ENCODE measurements around the gene AASDHPPT.
"Not testable (repeated sequence)": the region's sequence is repeated elsewhere in the genome, so short reads cannot be mapped to it uniquely, and the experiment has no call there.

The AASDHPPT gene, protein sequence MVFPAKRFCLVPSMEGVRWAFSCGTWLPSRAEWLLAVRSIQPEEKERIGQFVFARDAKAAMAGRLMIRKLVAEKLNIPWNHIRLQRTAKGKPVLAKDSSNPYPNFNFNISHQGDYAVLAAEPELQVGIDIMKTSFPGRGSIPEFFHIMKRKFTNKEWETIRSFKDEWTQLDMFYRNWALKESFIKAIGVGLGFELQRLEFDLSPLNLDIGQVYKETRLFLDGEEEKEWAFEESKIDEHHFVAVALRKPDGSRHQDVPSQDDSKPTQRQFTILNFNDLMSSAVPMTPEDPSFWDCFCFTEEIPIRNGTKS

DNA sequence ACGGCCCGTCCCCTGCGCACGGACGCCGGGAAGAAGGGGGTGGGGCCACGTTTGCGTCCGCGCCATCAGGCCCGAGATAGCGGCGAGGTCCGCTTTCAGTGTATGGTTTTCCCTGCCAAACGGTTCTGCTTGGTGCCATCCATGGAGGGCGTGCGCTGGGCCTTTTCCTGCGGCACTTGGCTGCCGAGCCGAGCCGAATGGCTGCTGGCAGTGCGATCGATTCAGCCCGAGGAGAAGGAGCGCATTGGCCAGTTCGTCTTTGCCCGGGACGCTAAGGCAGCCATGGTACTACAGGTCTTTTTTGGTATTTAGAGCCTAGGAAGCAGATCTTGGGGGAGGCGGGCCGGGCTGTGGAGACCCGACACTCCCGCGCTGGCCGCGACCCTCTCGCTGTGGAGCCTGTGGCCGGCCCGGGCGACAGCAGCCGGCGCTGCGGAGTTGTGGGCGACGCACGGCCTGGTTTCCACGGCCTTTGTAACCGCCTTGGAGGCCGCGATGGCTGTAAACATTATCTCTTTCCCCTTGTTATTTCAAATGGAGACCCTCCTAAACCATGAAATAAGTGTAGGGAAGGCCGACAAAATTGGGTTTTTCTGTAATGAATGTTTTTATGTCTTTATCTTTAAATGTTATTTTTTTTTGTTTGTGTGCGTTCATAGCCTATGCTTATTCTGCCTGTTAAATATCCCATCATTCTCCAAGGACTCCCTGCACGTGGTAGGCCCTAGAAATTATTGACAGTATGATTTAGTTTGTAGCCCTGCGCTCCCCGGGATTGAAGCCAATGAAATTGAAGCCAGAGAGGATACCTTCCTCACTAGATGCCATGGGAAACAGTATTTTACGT is at the start of gene AASDHPPT:
Gene AASDHPPT, plus strand, starts transcription at position 54 of the 847 bp plus-strand sequence. Its CDS starts 49 bp downstream, at position 103.
- DNase-seq (ENCODE audit: low spot score) = no peak

DNA sequence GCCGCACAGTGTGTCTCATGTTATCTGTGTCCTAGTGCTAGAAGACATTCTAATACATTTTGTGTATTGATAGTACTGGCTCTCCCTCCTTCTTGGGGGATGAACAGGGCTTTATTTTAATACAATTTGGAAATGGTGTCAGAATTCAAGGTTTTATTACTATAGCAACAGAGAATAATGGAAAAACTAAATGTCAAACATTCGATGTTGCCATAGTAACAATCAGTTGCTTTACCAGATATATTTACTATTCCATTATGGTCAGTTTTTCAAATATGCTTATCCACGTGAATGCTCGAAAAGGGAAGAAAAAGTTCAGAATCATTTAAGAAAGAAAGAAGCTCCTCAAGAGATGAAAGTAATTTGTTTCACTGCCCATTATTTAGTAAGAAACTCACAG is 46.9 kb upstream of the AASDHPPT start:
- DNase-seq (ENCODE audit: low spot score) = no peak

DNA sequence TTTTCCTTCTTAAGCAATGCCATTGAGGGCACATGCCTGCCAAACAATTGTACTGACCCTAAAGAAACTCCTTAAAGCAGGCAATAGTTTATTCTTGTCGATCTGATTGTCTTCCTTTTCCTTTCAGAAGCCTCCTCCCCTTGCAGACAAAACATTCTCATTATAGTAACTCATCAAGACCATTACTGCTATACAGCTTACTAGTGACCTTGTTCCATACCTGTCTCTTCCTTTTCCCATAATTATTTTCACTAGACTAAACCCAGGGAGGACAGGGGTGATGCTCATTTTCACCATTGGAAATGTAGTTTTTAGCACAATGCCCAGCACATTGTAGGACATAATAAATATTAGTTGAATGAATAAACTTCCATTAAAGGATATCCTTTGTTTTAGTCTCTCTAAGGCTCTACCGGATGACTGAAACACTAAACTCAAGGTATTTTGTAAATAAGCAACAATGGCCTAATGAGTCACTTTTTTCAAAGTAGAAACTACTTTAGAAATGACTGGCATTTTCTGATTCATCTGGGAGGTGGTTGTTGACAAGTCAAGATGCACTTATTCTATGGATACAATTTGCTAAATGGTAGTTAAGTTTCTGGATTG is 46.2 kb upstream of the AASDHPPT start:
- no peak for DNase-seq (ENCODE audit: low spot score)

DNA sequence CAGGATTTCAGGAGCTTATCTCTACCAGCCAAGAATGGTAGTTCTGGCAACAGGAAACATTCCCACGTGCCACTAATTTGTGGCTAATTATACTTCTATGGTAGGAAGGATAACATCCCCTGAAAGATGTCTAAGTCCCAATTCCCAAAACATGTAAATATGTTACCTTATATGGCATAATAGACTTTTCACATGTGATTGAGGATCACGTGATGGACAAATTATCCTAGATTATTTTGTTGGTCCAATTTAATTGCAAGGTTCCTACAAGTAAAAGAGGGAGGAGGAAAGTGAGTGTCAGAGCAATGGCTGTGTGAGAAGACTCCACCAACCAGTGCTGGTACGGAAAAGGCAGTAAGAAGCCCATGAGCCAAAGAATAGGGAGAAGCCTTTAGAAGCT is 45.5 kb upstream of the AASDHPPT start:
- no peak for DNase-seq (ENCODE audit: low spot score)

DNA sequence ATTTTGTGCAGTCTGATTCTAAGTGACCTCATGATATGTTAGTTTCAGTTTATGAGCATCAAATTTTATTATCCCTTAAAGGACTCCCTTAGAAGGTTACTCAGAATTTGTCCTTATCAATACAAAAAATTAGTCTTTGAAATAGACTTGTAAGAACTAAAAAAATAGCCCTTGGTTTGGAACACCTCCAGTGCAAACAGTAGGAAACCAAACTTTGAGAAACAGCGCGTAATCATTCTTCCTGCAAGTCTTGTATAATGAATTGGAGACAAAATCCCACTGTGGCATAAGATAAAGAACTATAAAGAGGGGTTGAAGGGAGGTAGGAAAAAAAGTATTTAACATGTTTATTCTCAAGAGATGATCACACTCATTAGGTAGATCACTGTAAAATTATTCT is 44.6 kb upstream of the AASDHPPT start:
- no peak for DNase-seq (ENCODE audit: low spot score)

DNA sequence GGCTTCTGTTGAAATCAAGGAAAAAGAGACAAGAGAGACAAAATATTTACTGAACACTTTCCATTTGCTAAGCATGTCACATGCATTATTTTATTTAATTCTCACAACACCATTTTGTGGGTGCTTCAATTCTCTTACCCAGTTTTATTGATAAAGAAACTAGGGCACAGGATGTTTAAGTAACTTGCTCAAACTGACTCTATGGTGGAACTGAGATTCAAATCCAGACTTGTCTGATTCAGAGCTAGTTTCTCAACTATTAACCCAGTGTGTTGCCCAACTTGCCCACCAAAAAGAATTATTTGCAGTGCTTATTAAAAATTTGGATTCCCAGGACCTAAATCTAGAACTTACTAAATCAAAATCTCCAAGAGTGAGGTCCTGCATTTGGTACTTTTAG is 33.9 kb upstream of the AASDHPPT start:
- no peak for DNase-seq (ENCODE audit: low spot score)

DNA sequence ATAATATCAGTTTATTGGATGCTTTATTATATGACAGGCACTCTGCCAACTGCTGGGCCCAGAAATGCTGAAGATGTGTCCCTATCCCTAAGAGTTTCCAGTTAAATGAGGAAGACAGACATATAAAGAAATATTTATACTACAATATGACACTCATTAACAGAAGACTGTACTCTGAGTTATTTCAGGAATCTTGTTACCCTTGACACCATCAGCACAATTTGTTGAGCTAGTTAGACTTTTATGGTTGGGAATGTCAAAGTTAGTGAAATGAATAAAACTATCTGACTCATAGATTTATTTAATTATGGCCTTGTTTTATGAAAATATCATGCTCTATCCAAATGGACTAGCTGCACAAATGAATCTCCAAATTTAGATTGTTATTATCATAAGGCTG is 29.8 kb upstream of the AASDHPPT start:
- DNase-seq (ENCODE audit: low spot score) = no peak

DNA sequence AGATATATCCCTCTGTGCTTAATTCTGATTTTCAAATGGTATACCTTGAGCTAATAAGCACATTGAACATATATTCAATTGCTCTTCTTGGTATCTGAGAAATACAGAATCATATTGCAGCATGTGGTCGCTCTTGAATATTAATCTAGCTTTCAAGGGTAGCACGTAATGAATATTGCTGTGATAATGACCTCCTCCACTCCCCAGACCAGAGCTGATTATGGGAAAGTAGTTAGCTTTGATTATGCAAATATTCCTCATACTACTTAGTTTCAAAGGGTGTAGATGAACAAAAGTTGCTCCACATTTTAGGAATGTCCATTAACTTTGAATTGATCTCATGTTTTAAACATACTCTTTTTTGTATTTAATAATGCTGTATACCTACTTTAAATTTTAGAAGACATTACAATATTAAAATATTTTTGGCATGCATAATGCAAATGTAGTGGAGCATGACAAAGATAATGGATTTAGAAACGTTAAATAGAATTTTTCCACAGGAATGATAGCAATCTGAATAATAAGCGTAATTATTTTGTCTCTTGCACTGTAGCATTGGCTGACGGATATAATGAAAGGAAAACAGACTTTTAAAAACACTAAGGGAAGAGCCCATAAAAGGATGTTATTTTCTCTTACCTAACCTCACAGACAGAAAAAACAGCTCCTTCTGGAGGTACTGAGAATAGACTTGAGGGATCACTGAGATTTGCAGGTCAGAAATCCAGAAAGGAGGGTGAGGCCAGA is 27.6 kb upstream of the AASDHPPT start:
- DNase-seq (ENCODE audit: low spot score) = no peak

DNA sequence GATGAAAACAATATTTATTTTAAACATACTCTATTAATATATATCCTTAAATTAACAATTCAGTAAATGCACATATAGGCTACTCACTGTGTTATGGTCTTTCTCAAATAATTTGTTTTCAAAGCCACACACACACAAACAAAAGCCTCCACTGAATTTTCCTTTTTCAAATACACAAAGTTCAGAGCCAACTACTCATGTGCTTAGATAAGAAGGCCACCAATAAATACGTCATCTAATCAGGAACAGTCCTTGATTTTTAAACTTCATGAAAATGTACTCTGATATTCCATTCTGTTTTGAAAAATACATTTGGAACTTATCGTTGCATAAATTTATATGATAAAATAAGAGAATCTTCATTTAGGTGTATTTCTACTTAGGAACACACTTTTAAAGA is 26.4 kb upstream of the AASDHPPT start:
- DNase-seq (ENCODE audit: low spot score) = no peak

DNA sequence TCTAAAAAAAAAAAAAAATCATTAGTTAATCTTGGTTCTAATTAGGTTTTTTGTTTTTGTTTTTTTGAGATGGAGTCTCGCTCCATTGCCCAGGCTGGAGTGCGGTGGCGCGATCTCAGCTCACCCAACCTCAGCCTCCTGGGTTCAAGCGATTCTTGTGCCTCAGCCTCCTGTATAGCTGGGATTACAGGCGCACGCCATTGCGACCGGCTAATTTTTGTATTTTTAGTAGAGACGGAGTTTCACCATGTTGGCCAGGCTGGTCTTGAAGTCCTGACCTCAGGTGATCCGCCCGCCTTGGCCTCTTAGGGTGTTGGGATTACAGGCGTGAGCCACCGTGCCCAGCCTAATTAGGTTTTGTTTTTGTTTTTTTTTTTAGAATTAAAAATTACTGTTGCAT is 19.1 kb upstream of the AASDHPPT start:
- not testable (repeated sequence) for DNase-seq (ENCODE audit: low spot score)

DNA sequence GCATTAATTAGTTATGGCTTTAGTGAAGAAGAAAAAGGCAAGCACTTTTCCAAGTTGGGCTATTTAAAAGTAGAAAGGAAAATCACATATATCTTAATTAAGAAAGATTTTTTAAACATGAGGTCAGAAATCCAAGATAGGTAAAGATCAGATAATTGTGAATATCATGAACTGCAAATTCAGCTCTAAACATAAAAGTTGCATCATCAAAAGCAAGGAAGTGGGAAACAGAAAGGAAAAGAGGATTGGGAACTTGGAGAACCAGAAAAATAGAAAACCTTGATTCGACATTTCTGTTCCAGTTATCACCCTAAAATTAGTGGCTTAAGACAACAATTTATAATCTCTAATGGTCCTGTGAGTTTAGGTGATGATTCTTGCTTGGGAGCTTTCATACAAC is 17.8 kb upstream of the AASDHPPT start:
- DNase-seq (ENCODE audit: low spot score) = no peak

DNA sequence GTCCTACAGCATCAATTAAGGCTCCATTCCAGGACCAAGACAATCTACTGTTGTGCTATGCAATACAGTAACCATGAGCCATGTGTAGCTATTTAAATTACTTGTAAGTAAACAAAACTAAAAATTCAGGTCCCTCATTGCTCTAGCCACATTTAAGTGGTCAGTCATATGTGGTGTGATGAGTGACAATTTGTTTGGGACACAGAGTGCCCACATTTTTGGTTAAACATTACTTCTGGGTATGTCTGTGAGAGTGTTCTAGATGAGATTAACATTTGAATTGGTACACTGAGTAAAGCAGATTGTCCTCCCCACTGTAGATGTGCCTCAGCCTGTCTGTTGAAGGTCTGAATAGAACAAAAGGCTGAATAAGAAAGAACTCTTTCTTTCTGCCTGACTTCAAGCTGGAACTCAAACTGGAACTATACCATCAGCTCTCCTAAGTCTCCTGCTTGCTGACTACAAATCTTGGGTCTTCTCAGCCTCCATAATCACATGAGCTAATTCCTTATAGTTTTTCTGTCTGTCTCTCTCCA is 16.1 kb upstream of the AASDHPPT start:
- DNase-seq (ENCODE audit: low spot score) = no peak

DNA sequence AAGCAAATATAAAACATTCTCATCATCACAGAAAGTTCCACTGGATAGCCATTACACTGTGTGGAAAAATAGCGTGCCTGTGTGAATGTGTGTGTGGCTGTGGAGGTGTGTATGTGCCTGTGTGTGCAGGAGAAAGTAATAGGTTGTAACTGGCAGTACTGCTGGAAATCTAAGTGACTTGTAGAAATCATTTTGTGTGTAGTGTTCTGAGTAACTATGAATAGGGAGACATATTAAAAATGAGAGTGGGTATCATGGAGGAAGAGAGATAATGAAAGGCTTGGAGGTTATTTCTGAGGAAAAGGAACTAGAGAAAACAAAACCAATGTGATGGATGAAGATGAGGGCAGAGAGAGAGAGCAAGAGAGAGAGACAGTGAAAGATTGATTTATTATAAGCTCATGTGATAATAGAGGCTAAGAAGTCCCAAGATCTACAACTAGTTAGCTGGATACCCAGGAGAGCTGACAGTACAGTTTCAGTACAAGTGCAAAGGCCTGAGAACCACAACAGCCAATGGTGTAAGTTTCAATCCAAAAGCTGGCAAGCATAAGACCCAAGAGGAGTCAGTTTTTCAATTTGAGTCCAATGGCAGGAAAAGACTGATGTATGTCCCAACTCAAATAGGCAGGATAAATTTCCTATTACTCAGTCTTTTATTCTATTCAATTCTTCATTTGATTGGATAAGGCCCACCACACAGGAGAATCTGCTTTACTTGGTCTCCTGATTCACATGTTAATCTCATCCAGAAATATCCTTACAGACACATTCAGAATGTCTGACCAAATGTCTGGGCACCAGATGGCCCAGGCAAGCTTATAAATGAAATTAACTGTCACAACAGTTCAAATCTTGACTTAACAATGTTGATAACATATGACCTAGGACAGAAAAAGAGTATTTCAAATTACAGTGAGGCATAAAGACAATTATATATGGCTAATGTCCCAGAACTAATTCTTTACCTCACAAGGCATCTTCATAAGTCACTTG is 15.2 kb upstream of the AASDHPPT start:
- DNase-seq (ENCODE audit: low spot score) = no peak

DNA sequence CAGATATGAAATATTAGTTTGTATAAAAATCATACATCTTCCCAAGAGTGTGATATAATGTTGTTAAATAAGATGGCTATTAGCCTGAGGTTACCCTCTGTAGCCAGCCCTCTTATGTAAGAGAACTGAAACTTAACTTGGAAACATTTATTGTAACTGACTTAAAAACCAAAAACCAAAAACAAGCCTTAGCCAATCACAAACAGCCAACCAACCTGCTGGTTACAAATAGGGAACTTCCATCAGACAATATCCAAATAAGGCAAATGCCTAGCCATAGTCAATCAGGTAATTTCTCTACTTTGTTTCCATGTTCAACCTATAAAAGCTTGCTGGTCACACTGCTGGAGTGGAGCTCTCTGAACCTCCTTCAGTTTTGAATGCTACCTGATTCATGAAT is 14.5 kb upstream of the AASDHPPT start:
- no peak for DNase-seq (ENCODE audit: low spot score)

DNA sequence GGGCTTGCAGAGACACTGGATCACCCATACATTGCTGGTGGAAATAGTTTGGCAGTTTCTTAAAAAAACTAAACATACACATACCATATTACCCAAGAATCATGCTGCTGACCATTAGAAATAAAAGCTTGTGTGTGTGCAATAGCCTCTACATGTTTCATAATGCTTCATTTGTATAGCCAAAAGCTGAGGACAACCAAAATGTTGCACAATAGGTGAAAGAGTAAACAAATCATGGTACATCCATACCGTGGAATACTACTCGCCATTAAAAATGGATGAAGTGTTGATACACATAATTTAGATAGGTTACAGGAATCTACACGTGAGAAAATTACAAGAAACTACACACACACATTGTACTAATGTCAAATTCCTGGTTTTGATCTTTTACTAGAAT is 6.9 kb upstream of the AASDHPPT start:
- DNase-seq (ENCODE audit: low spot score) = no peak

DNA sequence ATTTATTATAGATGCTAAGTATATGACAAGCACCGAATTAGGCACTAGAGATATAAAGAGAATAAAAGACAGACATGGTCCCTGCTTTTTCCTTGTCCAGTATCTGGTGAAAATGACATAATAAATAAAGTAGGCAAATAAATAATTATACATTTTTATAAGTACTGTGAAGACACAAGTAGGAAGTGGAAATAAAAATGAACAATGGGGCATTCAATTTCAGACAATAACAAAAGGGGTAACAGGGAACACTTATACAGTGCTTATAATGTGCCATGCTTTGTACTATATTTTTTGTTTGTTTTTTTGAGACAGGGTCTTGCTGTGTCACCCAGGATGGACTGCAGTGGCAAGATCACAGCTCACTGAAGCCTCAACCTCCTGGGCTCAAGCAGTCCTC is 4.7 kb upstream of the AASDHPPT start:
- no peak for DNase-seq (ENCODE audit: low spot score)

DNA sequence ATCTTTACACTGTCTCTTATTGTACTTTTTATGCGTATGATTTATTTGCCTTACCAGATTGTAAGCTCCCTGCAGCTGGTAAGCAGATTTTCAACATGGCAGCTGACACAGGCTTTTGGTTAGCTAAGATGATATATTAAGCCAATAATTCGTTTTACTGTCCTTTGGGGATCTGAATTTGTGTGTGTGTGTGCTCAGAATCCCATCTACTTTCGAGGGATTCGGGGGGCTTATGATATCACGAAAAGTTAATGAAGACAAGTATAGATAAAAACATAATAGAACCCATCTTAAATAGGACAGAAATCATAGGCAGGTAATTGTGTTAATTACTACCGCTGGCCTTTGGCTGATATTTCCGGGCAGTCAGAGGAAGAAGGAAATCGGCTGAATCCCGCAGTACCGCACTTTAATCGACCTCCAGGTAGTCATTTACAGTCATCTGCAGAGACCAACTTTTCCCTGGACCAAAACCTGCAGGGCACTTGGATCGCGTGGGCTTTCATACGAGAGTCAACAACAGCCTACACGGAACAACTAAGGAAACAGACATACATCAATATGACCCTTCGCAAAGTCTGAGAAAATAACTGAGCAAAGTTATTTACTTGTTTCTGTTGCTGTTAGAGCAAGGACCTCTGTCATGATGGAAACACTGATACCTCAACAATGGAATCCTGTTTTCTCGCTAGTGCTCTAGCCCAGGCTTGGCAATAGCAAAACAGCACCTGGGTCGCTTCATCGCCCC is 1.1 kb upstream of the AASDHPPT start:
- DNase-seq (ENCODE audit: low spot score) = no peak

DNA sequence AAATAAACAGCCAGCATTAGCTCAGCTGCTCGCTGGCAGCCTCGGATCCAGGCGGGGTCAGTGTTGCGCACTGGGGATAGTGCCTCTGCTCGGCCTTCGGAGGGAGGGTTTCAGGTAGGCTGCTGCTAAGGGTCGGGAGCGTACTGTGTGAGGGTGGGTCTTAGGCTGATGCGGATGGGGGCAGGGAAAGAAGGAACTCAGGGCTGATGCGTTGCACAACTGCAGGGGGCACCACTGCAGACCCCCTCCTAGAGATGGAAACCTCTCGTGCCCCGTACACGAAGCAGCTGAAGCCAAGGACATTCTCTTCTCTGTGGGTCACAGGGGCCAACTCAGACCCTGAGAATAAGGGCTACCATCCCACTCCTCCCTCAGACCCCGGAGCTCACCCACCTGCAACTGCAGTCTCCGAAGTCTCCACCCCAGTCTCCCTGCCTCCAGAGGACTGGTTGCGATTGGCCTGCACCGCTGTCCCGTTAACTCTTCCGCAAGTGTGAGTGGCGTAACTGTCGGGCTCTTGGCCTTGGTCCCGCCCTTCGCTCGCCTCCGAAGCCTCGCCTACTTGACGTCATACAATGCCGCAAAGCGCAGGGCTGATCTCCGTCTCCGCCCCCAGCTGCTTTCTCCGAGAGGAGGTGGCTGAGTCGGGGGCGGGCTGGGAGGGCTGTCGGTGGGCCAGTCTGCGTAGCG is 398 bp upstream of the AASDHPPT start, which contains the start of gene KBTBD3:
Gene KBTBD3, minus strand, starts transcription at position 429 of the 690 bp plus-strand sequence. CDS start 18,250 bp downstream, outside the sequence.
- DNase-seq (ENCODE audit: low spot score) = peak; percentile 98

DNA sequence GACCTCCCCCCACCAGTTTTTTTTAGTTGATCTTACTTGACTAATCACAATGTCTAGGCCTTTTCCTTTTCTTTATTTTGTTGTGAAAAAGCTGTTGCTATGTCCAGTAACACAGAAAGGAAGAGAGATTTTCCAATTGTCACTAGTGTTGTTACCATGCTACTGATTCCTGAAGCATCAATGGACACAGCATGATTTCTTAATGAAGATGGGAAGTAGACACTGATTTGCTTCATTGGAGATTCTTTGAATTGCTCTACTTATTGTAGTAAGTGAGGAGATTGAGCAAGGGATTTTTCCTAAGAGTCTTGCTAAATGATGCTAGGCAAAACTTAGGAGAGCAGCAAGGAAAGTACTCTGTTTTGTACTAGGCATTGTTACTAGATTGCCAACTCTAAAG is 4.6 kb downstream of the AASDHPPT start:
- no peak for DNase-seq (ENCODE audit: low spot score)
